GM12865 (cell line): ENCODE results near the gene LRFN2.

Experiments used
- DNase-seq: peaks from one replicate; pipeline ENCODE4 v3.0.0; 2010; ENCODE audit warnings: low read depth
- H3K4me3 ChIP-seq: 2 replicates; pipeline ENCODE4 v1.5.1; 2011; ENCODE audit warnings: mild to moderate bottlenecking, low read depth, low read length, control low read depth
- CTCF ChIP-seq: IDR thresholded peaks from 2 replicates; pipeline ENCODE4 v1.5.1; 2011; ENCODE audit warnings: low read length, control low read depth, low read depth, inconsistent platforms; ENCODE audit not compliant: insufficient read depth; ENCODE audit errors: missing control alignments

Gene LRFN2

GRCh38 chr6:40542175-40542764 lies 44.9 kb downstream of the LRFN2 start:
- TF ChIP-seq CTCF, result no peak
- no peak for DNase-seq
- no peak overlapping the region for H3K4me3 ChIP-seq

GRCh38 chr6:40541556-40542174 lies 45.5 kb downstream of the LRFN2 start:
- DNase-seq, result no peak
- no peak overlapping the region for H3K4me3 ChIP-seq
- TF ChIP-seq CTCF, result no peak

- TF ChIP-seq CTCF, result no peak
- no peak for DNase-seq
- no peak overlapping the region for H3K4me3 ChIP-seq
Measured at GRCh38 chr6:40540790-40541189, 46.4 kb downstream of the LRFN2 start.

GRCh38 chr6:40539853-40540252 lies 47.3 kb downstream of the LRFN2 start:
- TF ChIP-seq CTCF, result no peak
- no peak overlapping the region for H3K4me3 ChIP-seq
- DNase-seq, result no peak

- no peak for TF ChIP-seq CTCF
- no peak overlapping the region for H3K4me3 ChIP-seq
- DNase-seq, result no peak
Measured at GRCh38 chr6:40538556-40538955, 48.6 kb downstream of the LRFN2 start.

GRCh38 chr6:40537446-40537845 lies 49.7 kb downstream of the LRFN2 start:
- no peak for TF ChIP-seq CTCF
- no peak overlapping the region for H3K4me3 ChIP-seq
- DNase-seq, result no peak

- no peak overlapping the region for H3K4me3 ChIP-seq
- TF ChIP-seq CTCF, result no peak
- DNase-seq, result no peak
Measured at GRCh38 chr6:40536442-40536841, 50.7 kb downstream of the LRFN2 start.
